Gastroesophageal sphincter (tissue), 3 donors: ENCODE measurements around the gene NOS1AP.

Experiments
- POLR2A ChIP-seq, 2 donors: fragments of 450-650 bp; IDR thresholded peaks; one replicate each; pipeline ENCODE4 v1.6.1; 2017; ENCODE audit warnings: antibody characterized with exemption in 2 of 2, mild to moderate bottlenecking in 2 of 2, moderate library complexity in 1 of 2
- TF ChIP-seq, protein P1 (sequence below), 4 experiments: fragments of 200-600 bp in 2 of 4; fragments of 450-650 bp in 2 of 4; sonication (generic) in 1 of 4; IDR thresholded peaks; one replicate each; pipeline ENCODE4 v1.5.1; 2017 to 2019; ENCODE audit warnings: antibody characterized with exemption in 4 of 4, mild to moderate bottlenecking in 2 of 4, moderate library complexity in 2 of 4

DNA sequence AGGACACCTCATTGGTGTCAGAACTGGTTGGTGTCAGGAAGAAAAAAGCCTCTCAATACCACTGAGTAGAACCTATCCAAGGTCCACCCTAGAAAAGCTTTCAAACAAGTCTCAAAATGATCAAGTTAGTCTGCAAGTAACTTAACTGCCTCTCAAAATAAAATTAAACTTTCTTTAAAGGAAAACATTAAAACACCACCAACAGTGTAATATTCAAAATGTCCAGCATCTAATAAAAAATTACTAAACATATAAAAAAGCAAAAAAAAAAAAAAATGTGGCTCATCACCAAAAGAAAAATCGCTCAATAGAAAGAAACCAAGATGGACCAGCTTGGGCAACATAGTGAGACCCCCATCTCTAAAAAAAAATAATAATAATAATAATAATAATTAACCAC is 27.1 kb upstream of the NOS1AP start:
- TF ChIP-seq, protein P1, sequence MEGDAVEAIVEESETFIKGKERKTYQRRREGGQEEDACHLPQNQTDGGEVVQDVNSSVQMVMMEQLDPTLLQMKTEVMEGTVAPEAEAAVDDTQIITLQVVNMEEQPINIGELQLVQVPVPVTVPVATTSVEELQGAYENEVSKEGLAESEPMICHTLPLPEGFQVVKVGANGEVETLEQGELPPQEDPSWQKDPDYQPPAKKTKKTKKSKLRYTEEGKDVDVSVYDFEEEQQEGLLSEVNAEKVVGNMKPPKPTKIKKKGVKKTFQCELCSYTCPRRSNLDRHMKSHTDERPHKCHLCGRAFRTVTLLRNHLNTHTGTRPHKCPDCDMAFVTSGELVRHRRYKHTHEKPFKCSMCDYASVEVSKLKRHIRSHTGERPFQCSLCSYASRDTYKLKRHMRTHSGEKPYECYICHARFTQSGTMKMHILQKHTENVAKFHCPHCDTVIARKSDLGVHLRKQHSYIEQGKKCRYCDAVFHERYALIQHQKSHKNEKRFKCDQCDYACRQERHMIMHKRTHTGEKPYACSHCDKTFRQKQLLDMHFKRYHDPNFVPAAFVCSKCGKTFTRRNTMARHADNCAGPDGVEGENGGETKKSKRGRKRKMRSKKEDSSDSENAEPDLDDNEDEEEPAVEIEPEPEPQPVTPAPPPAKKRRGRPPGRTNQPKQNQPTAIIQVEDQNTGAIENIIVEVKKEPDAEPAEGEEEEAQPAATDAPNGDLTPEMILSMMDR (IDR thresholded peaks at IDR 0.05), result no peak
- TF ChIP-seq POLR2A (IDR thresholded peaks at IDR 0.05), result no peak
